Fibroblast of lung (primary cell): Measurements from ENCODE around the gene BBS1. TPM values are rescaled to one million over a fixed set of nuclear protein-coding genes. Genes with fewer than 3 reads are reported as not detected.
A peak's percentile ranks its signal among the peaks of the same experiment; 100 is the strongest.

Source experiments
- DNase-seq, 2 donors: peaks; one replicate each; pipeline versions ENCODE4 v3.0.0 to v3.0.0-alpha.2; 2010; ENCODE audit warnings: low read depth in 2 of 2
- H2AFZ ChIP-seq: 2 replicates; pipeline ENCODE4 v1.5.1; 2012; ENCODE audit warnings: low read length, control low read depth, inconsistent platforms
- H3K27ac ChIP-seq: 2 replicates; pipeline ENCODE4 v1.5.1; 2011; ENCODE audit warnings: low read length, control low read depth; ENCODE audit not compliant: insufficient read depth
- H3K27me3 ChIP-seq: 2 replicates; pipeline ENCODE4 v1.5.1; 2011; ENCODE audit warnings: mild to moderate bottlenecking, low read length; ENCODE audit not compliant: control insufficient read depth, insufficient read depth
- H3K36me3 ChIP-seq: 2 replicates; pipeline ENCODE4 v1.5.1; 2011; ENCODE audit warnings: low read length; ENCODE audit not compliant: control insufficient read depth, insufficient read depth
- H3K4me1 ChIP-seq: 2 replicates; pipeline ENCODE4 v1.5.1; 2011; ENCODE audit warnings: low read length; ENCODE audit not compliant: control insufficient read depth, insufficient read depth; ENCODE audit errors: extremely low read depth
- H3K4me2 ChIP-seq: 2 replicates; pipeline ENCODE4 v1.5.1; 2011; ENCODE audit warnings: low read length, control low read depth; ENCODE audit not compliant: insufficient read depth; ENCODE audit errors: extremely low read depth
- H3K4me3 ChIP-seq, 4 experiments: fragments of 200-600 bp in 1 of 4; sonication (generic) in 1 of 4; replicated peaks in 1 of 4; 2 replicates each; pipeline ENCODE4 v1.5.1; 2011 to 2016; ENCODE audit warnings: low read length in 4 of 4, low read depth in 3 of 4, mild to moderate bottlenecking in 3 of 4, control low read depth in 2 of 4, inconsistent platforms in 1 of 4, mixed read lengths in 1 of 4; ENCODE audit not compliant: insufficient read depth in 1 of 4; ENCODE audit errors: control extremely low read depth in 1 of 4
- H3K79me2 ChIP-seq: 2 replicates; pipeline ENCODE4 v1.5.1; 2012; ENCODE audit warnings: mild to moderate bottlenecking, low read length, inconsistent platforms; ENCODE audit not compliant: control insufficient read depth, insufficient read depth
- H3K9ac ChIP-seq: 2 replicates; pipeline ENCODE4 v1.5.1; 2011; ENCODE audit warnings: mild to moderate bottlenecking, low read length, control low read depth; ENCODE audit not compliant: insufficient read depth
- H3K9me3 ChIP-seq: 2 replicates; pipeline ENCODE4 v1.5.1; 2012; ENCODE audit warnings: low read depth, low read length; ENCODE audit not compliant: control insufficient read depth, insufficient read depth
- H4K20me1 ChIP-seq: 2 replicates; pipeline ENCODE4 v1.5.1; 2011; ENCODE audit warnings: low read length; ENCODE audit not compliant: control insufficient read depth, insufficient read depth; ENCODE audit errors: extremely low read depth
- EZH2 ChIP-seq: IDR thresholded peaks from 2 replicates; pipeline ENCODE4 v1.5.1; 2012; ENCODE audit warnings: low read length, control low read depth, mild to moderate bottlenecking; ENCODE audit errors: missing control alignments
- polyA plus RNA-seq, 2 donors: library from polyadenylated mRNA; depleted of rRNA in 1 of 2; stranded (reverse) in 1 of 2; unstranded in 1 of 2; fragments of >200 nt; gene quantifications; 2 replicates each; pipeline ENCODE4 v1.2.1, GENCODE V29; 2011 to 2012; ENCODE audit warnings: missing spikeins in 1 of 2
- total RNA-seq: library from RNA; depleted of rRNA; stranded (reverse); fragments of >200 nt; gene quantifications from 2 replicates; pipeline ENCODE4 v1.2.1, GENCODE V29; 2014
- TF ChIP-seq, protein P1 (sequence below), 2 donors: IDR thresholded peaks in 1 of 2; conservative IDR thresholded peaks in 1 of 2; 1 replicate in 1 of 2; 2 replicates in 1 of 2; pipeline ENCODE4 v1.5.1; 2011 to 2012; ENCODE audit warnings: low read length in 2 of 2, control low read depth in 1 of 2, inconsistent platforms in 1 of 2, low read depth in 1 of 2, mild to moderate bottlenecking in 1 of 2

Gene BBS1
- total and polyA plus RNA-seq, 2 donors (not counting 1 experiment from before 2014, with no cell fraction given), result 16.5 to 20.5 TPM

DNA sequence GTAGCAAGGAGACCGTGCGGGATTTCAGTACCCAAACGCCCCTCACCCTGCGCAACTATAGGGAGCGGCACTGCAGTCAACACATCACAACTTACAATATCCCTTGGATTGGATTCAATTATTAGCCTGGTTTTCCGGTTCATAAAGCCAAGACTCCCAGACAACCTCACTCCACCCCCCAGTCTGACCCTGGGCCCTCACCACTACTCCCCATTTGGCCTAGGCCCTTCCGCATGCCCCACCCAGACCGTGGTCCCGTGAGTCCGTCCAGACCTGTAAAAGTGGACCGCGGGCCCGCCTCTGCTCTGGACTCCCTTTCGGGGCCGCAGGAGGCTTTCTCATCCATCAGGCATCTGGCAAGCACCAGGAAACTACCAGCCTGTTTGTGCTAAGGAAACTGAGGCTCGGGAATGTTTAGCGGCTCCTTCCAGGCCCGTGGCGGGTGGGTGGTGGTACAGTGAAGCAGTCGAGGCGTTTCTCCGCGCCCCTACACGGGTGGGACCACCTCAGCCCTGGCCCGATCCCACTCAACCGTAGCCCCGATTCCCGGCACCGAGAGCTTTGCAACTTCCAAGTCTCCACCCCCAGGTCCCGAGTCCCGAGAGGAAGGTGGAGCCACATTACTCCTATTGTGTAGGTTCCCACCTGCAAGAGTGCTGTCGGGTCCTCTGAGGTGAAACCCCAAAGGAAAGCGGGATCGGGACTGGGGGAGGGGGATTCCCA, 30.9 kb upstream of the BBS1 start:
- peak; percentile 44 to 47 for DNase-seq
- peak overlapping the region; percentile 74 to 97 (median 87) for H3K4me3 ChIP-seq
- peak overlapping the region; percentile 96 for H3K9ac ChIP-seq
- H3K4me1 ChIP-seq, result peaks cover 3% of the 10 kb centered on the region
- peaks cover 5% of the 10 kb centered on the region for H3K79me2 ChIP-seq
- TF ChIP-seq, protein P1, sequence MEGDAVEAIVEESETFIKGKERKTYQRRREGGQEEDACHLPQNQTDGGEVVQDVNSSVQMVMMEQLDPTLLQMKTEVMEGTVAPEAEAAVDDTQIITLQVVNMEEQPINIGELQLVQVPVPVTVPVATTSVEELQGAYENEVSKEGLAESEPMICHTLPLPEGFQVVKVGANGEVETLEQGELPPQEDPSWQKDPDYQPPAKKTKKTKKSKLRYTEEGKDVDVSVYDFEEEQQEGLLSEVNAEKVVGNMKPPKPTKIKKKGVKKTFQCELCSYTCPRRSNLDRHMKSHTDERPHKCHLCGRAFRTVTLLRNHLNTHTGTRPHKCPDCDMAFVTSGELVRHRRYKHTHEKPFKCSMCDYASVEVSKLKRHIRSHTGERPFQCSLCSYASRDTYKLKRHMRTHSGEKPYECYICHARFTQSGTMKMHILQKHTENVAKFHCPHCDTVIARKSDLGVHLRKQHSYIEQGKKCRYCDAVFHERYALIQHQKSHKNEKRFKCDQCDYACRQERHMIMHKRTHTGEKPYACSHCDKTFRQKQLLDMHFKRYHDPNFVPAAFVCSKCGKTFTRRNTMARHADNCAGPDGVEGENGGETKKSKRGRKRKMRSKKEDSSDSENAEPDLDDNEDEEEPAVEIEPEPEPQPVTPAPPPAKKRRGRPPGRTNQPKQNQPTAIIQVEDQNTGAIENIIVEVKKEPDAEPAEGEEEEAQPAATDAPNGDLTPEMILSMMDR (conservative IDR thresholded peaks at IDR 0.05 in 1 of 2, IDR thresholded peaks at IDR 0.05 in 1 of 2; ENCODE audit: low read depth in 1 of 2, low read length in 2 of 2), result no peak
- no peak for TF ChIP-seq EZH2
- H2AFZ ChIP-seq, result peak overlapping the region; percentile 79
- H3K9me3 ChIP-seq, result no peaks in the 10 kb centered on the region
- H4K20me1 ChIP-seq, result no peaks in the 10 kb centered on the region
- H3K4me2 ChIP-seq, result peak overlapping the region; percentile 95
- H3K27ac ChIP-seq, result peak overlapping the region; percentile 97
- peaks cover 5% of the 10 kb centered on the region for H3K36me3 ChIP-seq
- no peaks in the 10 kb centered on the region for H3K27me3 ChIP-seq

DNA sequence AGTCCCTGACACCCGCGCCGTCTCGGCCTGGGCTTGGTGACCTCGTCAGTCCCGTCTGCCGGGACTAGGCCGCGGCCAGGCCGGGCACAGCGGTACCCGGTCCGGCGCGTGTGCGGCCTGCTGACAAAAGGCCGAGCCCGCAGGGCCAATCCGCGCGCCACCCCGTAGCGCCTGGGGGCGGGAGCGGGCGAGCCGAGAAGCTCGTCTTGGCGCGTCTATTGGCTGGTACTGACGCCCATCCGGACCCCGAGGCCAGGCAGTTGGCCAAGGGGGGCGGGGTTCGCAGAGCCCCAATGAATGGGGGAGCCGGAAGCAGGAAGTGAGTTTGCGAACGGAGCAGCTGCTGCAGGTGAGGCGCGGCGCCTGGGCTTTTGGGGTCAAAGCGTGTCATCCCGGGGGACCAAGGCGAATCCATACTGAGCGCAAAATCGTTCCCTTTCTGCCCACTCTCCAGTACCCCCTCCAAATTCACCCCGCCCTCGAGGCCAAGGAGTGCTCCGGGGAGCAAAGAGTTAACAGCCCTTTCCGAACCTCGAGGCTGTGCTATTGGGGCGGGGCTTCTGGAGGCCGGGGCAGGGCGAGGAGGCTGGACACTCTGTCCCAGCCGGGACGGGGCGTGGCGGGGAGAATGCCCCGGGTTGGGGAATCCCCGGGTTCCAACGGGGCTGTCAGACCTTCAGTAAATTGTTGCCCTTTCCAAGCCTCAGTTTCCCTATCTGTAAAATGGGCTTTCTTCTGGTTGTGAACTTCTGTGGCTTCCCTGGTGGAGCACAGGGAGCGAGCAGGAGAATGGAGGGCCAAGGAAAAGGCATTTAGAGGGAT, 30.1 kb upstream of the BBS1 start, which contains the start of gene DPP3:
Gene DPP3, plus strand, starts transcription at position 318 of the 822 bp plus-strand sequence. CDS start 1,767 bp downstream, outside the sequence.
- peak within 1 kb of the TSS; percentile 79 for H2AFZ ChIP-seq
- H3K4me2 ChIP-seq, result peak within 1 kb of the TSS; percentile 95
- no peaks in the 10 kb centered on the region for H3K27me3 ChIP-seq
- H3K36me3 ChIP-seq, result peaks cover 5% of the 10 kb centered on the region
- TF ChIP-seq EZH2, result no peak
- TF ChIP-seq, protein P1 (conservative IDR thresholded peaks at IDR 0.05 in 1 of 2, IDR thresholded peaks at IDR 0.05 in 1 of 2; ENCODE audit: low read depth in 1 of 2, low read length in 2 of 2), result no peak
- no peaks in the 10 kb centered on the region for H3K9me3 ChIP-seq
- no peaks in the 10 kb centered on the region for H4K20me1 ChIP-seq
- peak within 1 kb of the TSS; percentile 74 to 97 (median 88) for H3K4me3 ChIP-seq
- peak; percentile 95 for DNase-seq
- peaks cover 3% of the 10 kb centered on the region for H3K4me1 ChIP-seq
- H3K27ac ChIP-seq, result peak within 1 kb of the TSS; percentile 97
- peak within 1 kb of the TSS; percentile 96 for H3K9ac ChIP-seq
- peaks cover 5% of the 10 kb centered on the region for H3K79me2 ChIP-seq

GRCh38 chr11:66484806-66485380, 25.5 kb upstream of the BBS1 start:
- Histone ChIP-seq H3K9ac (no peak overlapping the region), H3K79me2 (no peaks in the 10 kb centered on the region), H4K20me1 (no peaks in the 10 kb centered on the region), H3K9me3 (no peaks in the 10 kb centered on the region), H3K4me1 (no peaks in the 10 kb centered on the region), H3K27ac (no peak overlapping the region), H2AFZ (no peak overlapping the region), H3K4me3 (no peak overlapping the region), H3K27me3 (no peaks in the 10 kb centered on the region), H3K36me3 (peaks cover 7% of the 10 kb centered on the region), H3K4me2 (no peak overlapping the region)
- DNase-seq, result no peak
- TF ChIP-seq, protein P1 (conservative IDR thresholded peaks at IDR 0.05 in 1 of 2, IDR thresholded peaks at IDR 0.05 in 1 of 2; ENCODE audit: low read depth in 1 of 2, low read length in 2 of 2), result no peak
- TF ChIP-seq EZH2, result no peak
